ENCODE results near the gene ART4. TPM values are rescaled to one million over a fixed set of nuclear protein-coding genes. Genes with fewer than 3 reads are reported as not detected.
A peak's percentile ranks its signal among the peaks of the same experiment; 100 is the strongest.

The ART4 gene
- total RNA-seq, 2 experiments from 2014 or later, result not detected

DNA sequence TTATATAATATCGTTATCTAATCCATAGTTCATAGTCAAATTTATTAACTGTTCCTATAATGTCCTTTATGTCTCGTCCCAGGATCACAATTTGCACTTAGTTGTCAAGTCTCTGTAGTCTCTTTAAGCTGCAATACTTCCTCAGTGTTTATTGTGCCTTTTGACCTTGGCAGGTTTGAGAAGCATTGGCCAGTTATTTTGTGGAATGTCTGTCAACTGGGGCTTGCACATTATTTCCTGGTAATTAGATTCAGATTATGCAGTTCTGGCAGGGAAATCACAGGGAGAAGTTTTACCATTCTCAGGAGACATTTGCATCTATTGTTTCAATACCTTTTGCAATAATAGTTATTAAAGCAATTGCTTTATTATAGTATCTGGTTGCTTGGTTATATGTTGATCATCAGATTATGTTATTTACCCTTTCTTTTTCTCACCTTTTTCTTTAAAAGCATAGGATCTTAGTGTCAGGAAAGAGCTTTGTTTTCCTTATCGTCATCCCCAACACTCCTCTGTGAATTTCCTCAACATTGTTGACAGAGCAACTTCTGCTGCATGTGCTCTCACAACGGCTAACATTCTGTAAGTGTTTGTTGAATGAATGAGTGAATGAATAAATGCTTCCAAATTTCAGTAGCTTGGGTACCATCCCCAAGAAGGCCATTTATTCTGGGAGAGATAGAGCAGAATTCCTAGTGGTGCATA, 3.7 kb upstream of the ART4 start:
- Mint-ChIP-seq H3K27me3 (ENCODE audit: low read depth) (no peaks in the 10 kb centered on the region), H3K4me1 (ENCODE audit: low read depth) (peaks cover 9% of the 10 kb centered on the region), H3K9me3 (no peaks in the 10 kb centered on the region), H3K36me3 (ENCODE audit: low read depth) (no peaks in the 10 kb centered on the region), H3K27ac (no peak overlapping the region), H3K4me3 (no peak overlapping the region)
- CTCF ChIA-PET, result interaction anchor here (0.5 to 6.3 kb wide), 10 partner anchors 19 to 374 kb away, joined by 3 to 89 read pairs (median 4); partner anchors contain the start of gene RERG
- intact Hi-C loops (cut with micrococcal nuclease), result loop anchor here (1.0 to 10.0 kb wide), 4 partner anchors 45 to 678 kb away; no protein-coding TSS in a partner anchor
- DNase-seq, result no peak

DNA sequence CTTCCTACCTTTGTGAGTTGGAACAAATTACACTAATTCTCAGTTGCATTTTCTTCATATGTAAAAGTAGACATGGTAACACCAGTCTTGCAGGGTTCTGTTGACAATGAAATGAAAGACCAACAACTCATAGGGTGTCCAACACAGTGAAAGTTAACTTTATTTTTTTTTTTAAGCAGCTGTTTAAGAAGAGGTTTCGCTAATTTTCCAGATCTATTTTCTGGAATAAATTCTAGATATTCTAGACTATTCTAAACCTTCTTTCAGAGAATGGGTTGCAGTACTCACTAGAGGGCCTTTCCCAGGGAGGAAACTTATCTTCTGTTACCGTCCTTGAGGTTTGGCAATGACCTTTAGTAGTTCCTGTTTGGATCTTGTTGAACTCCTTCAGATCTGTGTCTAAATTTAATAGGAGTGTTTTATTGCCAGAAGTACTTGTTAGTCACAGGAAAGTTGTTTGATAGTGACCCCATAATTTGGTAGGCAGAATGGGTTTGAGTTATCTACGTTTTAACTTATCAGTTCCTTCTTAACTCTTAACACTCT, 2.8 kb upstream of the ART4 start:
- Mint-ChIP-seq H3K27me3 (ENCODE audit: low read depth) (no peaks in the 10 kb centered on the region), H3K36me3 (ENCODE audit: low read depth) (no peaks in the 10 kb centered on the region), H3K9me3 (no peaks in the 10 kb centered on the region), H3K27ac (no peak overlapping the region), H3K4me3 (no peak overlapping the region), H3K4me1 (ENCODE audit: low read depth) (peaks cover 9% of the 10 kb centered on the region)
- CTCF ChIA-PET, result interaction anchor here (0.6 to 6.3 kb wide), 22 partner anchors 9 to 375 kb away, joined by 3 to 89 read pairs (median 4); partner anchors contain the start of genes C12orf60, RERG and WBP11
- no peak for DNase-seq
- intact Hi-C loops (cut with micrococcal nuclease), result loop anchor here (5.0 to 10.0 kb wide), 3 partner anchors 46 to 679 kb away; no protein-coding TSS in a partner anchor

DNA sequence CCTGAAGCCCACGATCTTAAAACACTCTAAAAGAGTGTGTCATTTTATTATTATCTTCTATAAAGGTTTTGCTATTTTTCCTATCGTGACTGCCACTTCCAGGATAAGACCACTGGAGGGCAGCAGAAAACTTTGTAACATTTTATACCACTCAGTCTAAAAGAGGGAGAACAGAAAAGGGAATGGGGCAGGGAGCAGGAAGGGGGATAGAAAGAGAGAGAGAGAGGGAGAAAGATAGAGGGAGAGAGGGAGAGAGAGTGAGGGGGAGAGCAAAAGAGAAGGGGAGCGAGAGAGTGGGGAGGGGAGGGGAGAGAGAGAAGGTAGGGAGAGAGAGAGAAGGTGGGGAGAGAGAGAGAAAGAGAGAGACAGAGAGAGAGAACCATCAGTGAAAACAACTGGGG, 2.0 kb upstream of the ART4 start:
- CTCF ChIA-PET, result interaction anchor here (0.6 to 6.3 kb wide), 21 partner anchors 8 to 376 kb away, joined by 3 to 89 read pairs (median 4); partner anchors contain the start of genes C12orf60, RERG and WBP11
- Mint-ChIP-seq H3K27ac (no peak overlapping the region), H3K4me1 (ENCODE audit: low read depth) (peaks cover 9% of the 10 kb centered on the region), H3K27me3 (ENCODE audit: low read depth) (no peaks in the 10 kb centered on the region), H3K4me3 (no peak overlapping the region), H3K9me3 (no peaks in the 10 kb centered on the region), H3K36me3 (ENCODE audit: low read depth) (no peaks in the 10 kb centered on the region)
- peak; percentile 63 for DNase-seq
- intact Hi-C loops (cut with micrococcal nuclease), result loop anchor here (1.0 to 10.0 kb wide), 6 partner anchors 47 to 679 kb away; partner anchors contain the start of gene RERG

DNA sequence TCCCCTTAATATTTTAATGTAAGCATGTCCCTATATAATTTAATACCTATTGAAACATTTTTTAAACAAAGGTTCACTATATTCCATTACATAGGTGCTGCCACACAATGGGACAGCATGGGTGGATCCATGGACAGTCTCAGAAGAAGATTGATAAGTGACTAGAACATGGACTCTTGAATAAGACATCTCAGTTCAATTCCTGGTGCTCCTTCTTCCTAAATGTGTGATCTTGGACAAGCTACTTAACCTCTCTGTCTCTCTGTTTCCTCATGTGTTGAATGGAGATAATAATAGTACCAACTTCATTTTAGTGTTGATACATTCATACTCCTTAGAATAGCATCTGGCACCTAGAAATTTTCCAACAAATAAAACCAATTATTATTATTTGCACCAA, 1.1 kb upstream of the ART4 start:
- Mint-ChIP-seq H3K9me3 (no peaks in the 10 kb centered on the region), H3K27me3 (ENCODE audit: low read depth) (no peaks in the 10 kb centered on the region), H3K4me1 (ENCODE audit: low read depth) (peaks cover 9% of the 10 kb centered on the region), H3K36me3 (ENCODE audit: low read depth) (no peaks in the 10 kb centered on the region), H3K27ac (no peak overlapping the region), H3K4me3 (no peak overlapping the region)
- no peak for DNase-seq
- CTCF ChIA-PET, result interaction anchor here (1.0 to 6.3 kb wide), 5 partner anchors 12 to 375 kb away, joined by 3 to 89 read pairs (median 4); no protein-coding TSS in a partner anchor
- intact Hi-C loops (cut with micrococcal nuclease), result loop anchor here (10.0 kb wide), 1 partner anchor 680 kb away; no protein-coding TSS in a partner anchor

DNA sequence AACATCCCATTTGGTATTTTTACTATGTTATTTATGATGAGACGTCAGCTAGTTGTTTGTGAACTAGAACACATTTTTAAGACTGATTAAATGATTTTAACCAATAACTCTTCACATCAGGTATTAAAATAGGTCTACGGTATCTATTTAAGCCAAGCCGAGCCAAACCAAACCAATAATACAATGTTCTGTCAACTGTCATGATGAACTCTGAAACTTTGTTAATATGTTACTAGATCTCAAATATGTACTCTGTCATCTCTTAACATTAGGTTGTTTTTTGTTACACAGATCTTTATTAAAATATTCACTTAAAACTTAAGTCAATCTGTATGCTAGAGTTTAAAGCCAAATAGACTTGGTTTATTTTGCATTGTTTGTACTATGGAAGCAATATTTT, 1.0 kb downstream of the ART4 start:
- no peak for DNase-seq
- H3K36me3 Mint-ChIP-seq (ENCODE audit: low read depth), result no peaks in the 10 kb centered on the region
- no peak overlapping the region for H3K27ac Mint-ChIP-seq
- H3K4me3 Mint-ChIP-seq, result no peak overlapping the region
- CTCF ChIA-PET, result no interaction called here
- intact Hi-C loops (cut with micrococcal nuclease), result loop anchor here (10.0 kb wide), 1 partner anchor 682 kb away; no protein-coding TSS in a partner anchor
- H3K27me3 Mint-ChIP-seq (ENCODE audit: low read depth), result no peaks in the 10 kb centered on the region
- H3K4me1 Mint-ChIP-seq (ENCODE audit: low read depth), result peaks cover 9% of the 10 kb centered on the region
- H3K9me3 Mint-ChIP-seq, result no peaks in the 10 kb centered on the region

DNA sequence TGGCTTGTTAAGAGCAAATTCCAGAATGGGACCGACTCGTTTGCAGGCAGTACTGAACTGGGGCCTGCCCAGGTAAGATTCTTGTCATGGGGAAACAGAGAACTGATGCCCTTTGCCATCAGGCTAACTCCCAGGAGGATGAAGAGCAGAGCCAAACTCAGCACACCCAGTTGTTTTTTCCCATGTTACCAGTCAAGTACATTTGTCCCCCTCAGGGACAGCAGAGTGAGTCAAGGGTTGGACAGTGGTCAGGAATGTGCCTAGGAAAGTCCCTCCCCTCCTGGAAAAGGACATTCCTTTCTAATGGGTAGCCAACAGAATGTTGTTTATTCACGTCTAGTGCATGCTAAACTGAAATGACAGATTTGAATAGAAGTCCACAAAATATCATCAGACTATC, 1.6 kb downstream of the ART4 start:
- intact Hi-C loops (cut with micrococcal nuclease), result loop anchor here (10.0 kb wide), 1 partner anchor 683 kb away; no protein-coding TSS in a partner anchor
- Mint-ChIP-seq H3K27me3 (ENCODE audit: low read depth) (no peaks in the 10 kb centered on the region), H3K9me3 (no peaks in the 10 kb centered on the region), H3K27ac (no peak overlapping the region), H3K4me3 (no peak overlapping the region), H3K36me3 (ENCODE audit: low read depth) (no peaks in the 10 kb centered on the region), H3K4me1 (ENCODE audit: low read depth) (peaks cover 9% of the 10 kb centered on the region)
- DNase-seq, result no peak
- CTCF ChIA-PET, result no interaction called here

DNA sequence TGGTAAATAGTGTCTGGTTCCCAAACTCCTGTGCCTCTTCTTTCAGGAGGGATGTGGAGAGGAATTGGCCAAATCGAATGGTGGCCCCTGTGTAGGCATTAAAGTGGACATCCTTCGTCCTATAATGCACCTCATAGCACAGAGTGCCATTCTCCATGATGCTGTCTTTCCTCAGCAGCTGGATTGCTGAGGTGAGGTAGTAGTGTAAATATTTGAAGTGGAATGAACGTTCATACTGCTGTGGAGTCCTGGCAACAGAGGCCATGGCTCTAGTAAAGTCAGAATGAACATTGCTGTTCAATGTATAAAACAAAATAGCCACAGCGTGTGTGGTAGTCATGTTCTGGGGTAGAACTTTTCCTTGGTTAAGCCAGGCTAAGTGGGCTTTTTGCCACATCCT, 2.7 kb downstream of the ART4 start:
- CTCF ChIA-PET, result no interaction called here
- Mint-ChIP-seq H3K9me3 (no peaks in the 10 kb centered on the region), H3K4me3 (no peak overlapping the region), H3K4me1 (ENCODE audit: low read depth) (peaks cover 4% of the 10 kb centered on the region), H3K36me3 (ENCODE audit: low read depth) (no peaks in the 10 kb centered on the region), H3K27me3 (ENCODE audit: low read depth) (no peaks in the 10 kb centered on the region), H3K27ac (no peak overlapping the region)
- intact Hi-C loops (cut with micrococcal nuclease), result loop anchor here (10.0 kb wide), 1 partner anchor 684 kb away; no protein-coding TSS in a partner anchor
- no peak for DNase-seq

DNA sequence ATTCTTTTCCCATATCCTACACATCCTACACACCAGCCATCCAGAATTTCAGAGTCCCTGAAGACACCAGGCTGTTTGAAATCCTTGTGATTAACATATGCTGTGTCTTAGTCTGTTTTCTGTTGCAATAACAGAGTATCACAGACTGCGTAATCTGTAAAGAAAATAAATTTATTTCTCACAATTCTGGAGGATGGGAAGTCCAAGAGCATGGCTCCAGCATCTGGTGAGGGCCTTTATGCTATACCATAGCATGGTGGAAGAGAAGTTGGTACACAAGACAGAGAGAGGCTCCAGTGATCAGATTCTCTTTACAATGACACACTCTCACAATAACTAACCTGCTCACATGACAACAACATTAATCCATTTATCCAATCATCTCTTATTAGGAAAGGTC, 4.1 kb downstream of the ART4 start:
- no peak overlapping the region for H3K4me3 Mint-ChIP-seq
- no peak overlapping the region for H3K27ac Mint-ChIP-seq
- intact Hi-C loops (cut with micrococcal nuclease), result no loop called here
- no peaks in the 10 kb centered on the region for H3K4me1 Mint-ChIP-seq (ENCODE audit: low read depth)
- CTCF ChIA-PET, result interaction anchor here (1.4 kb wide), 1 partner anchor 382 kb away, joined by 3 read pairs; the partner anchor contains the start of gene RERG
- H3K9me3 Mint-ChIP-seq, result no peaks in the 10 kb centered on the region
- H3K27me3 Mint-ChIP-seq (ENCODE audit: low read depth), result peaks cover 4% of the 10 kb centered on the region
- DNase-seq, result no peak
- H3K36me3 Mint-ChIP-seq (ENCODE audit: low read depth), result no peaks in the 10 kb centered on the region

DNA sequence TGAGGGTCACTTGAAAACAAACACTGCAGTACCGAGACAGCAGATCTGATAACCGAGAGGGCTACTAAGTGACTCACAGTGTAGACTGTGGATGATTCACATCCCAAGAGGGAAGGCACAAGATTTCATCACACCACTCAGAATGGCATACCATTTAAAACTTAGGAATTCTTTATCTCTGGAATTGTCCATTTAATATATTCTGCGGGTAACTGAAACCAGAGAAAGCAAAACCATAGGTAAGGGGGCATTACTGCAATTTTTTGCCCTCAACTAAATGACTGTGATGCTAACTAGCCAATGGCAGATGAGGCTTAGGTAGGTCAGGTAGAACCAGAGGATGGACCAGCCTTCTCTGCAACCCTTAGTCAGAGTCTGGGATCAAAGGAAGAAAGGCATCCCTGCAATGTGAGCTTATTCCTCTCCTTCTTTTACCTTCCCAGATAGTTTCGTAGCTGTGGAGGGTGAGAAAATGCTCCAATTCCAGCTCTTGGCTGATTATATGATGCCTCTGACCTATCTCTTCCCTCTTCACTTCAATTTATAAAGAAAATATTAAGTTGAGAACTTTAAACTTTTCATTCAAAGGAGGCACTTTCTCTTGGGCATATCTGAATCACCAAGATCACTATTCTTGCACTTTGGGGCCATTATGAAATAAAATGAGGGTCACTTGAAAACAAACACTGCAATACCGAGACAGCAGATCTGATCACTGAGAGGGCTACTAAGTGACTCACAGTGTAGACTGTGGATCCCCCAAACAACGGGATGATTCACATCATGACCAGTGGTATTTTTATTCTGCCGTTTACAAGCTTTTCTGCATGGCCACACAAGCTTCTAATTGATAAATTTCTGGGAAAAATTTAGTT, 6.8 kb downstream of the ART4 start:
- CTCF ChIA-PET, result interaction anchor here (0.7 to 1.8 kb wide), 4 partner anchors 9 to 158 kb away, joined by 3 to 4 read pairs (median 3); no protein-coding TSS in a partner anchor

DNA sequence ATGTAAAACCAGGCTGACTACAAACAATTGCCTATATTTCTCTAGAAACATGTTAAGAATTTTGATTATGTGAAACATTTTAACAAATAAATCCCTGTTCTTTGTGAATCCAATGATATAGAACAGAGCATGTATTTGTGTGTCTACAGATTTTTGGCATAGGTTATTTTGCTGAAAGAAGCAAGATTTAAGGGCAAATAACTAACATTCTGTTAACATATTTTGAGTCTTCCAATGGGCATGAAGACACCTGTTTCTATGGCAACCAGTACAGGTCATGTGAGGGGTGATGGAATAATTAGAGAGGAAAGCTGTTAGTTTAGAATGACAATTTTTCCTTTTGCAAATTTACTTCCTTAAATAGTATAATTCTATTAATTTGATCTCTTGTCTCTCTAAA, 8.8 kb downstream of the ART4 start:
- no peaks in the 10 kb centered on the region for H3K36me3 Mint-ChIP-seq (ENCODE audit: low read depth)
- CTCF ChIA-PET, result no interaction called here
- H3K27me3 Mint-ChIP-seq (ENCODE audit: low read depth), result peaks cover 6% of the 10 kb centered on the region
- H3K4me1 Mint-ChIP-seq (ENCODE audit: low read depth), result no peaks in the 10 kb centered on the region
- no peaks in the 10 kb centered on the region for H3K9me3 Mint-ChIP-seq
- H3K27ac Mint-ChIP-seq, result no peak overlapping the region
- no peak overlapping the region for H3K4me3 Mint-ChIP-seq
- DNase-seq, result no peak
- intact Hi-C loops (cut with micrococcal nuclease), result no loop called here

More for the DNA sequence above, 6.8 kb downstream of the ART4 start:
- no peaks in the 10 kb centered on the region for H3K36me3 Mint-ChIP-seq (ENCODE audit: low read depth)
- H3K27me3 Mint-ChIP-seq (ENCODE audit: low read depth), result peaks cover 6% of the 10 kb centered on the region
- no peaks in the 10 kb centered on the region for H3K4me1 Mint-ChIP-seq (ENCODE audit: low read depth)
- H3K27ac Mint-ChIP-seq, result no peak overlapping the region
- no peak for DNase-seq
- no peak overlapping the region for H3K4me3 Mint-ChIP-seq
- intact Hi-C loops (cut with micrococcal nuclease), result no loop called here
- no peaks in the 10 kb centered on the region for H3K9me3 Mint-ChIP-seq

DNA sequence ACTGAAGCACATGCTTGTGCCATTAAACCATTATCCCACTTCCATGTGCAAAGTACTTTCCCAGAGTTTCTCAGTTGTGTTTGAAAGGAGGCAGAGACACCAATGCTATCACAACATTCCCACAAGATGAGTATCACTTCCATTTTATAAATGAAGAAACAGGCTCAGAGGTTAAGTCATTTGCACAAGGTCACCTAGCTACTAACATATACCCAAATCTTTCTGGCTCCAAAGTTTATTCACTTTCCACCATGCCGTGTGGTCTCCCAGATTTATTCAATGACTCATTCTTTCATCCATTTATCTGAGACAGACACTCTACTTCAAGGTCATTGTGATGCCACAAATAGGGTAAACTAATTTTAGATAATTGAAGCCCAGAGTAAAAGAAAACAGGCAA, 9.4 kb downstream of the ART4 start:
- CTCF ChIA-PET, result no interaction called here

DNA sequence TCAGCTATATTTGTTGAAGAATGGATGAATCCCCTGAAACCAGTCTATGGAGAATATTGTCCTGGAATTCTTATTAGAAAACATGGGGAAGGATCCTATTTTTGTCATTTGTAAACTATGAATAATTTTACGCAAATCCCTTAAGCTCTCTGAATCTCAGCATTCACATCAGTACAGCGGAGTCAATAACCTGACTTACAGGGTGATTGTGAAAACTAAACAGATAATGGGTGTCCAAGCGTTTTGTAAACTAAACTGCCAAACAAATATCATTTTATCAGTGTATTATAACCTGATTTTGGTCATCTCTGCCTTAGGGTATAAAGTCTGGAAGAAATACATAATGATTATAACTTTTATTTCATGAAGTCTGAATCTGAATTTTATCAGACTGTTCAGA, 10.0 kb downstream of the ART4 start:
- CTCF ChIA-PET, result interaction anchor here (0.8 to 1.2 kb wide), 2 partner anchors 10 to 15 kb away, joined by 3 read pairs; partner anchors contain the start of gene ART4
- Mint-ChIP-seq H3K4me3 (no peak overlapping the region), H3K36me3 (ENCODE audit: low read depth) (no peaks in the 10 kb centered on the region), H3K4me1 (ENCODE audit: low read depth) (no peaks in the 10 kb centered on the region), H3K9me3 (no peaks in the 10 kb centered on the region), H3K27me3 (ENCODE audit: low read depth) (peaks cover 6% of the 10 kb centered on the region), H3K27ac (no peak overlapping the region)
- intact Hi-C loops (cut with micrococcal nuclease), result no loop called here
- no peak for DNase-seq

More for the DNA sequence above, 9.4 kb downstream of the ART4 start:
- H3K4me3 Mint-ChIP-seq, result no peak overlapping the region
- H3K9me3 Mint-ChIP-seq, result no peaks in the 10 kb centered on the region
- H3K27ac Mint-ChIP-seq, result no peak overlapping the region
- no peaks in the 10 kb centered on the region for H3K36me3 Mint-ChIP-seq (ENCODE audit: low read depth)
- DNase-seq, result no peak
- intact Hi-C loops (cut with micrococcal nuclease), result no loop called here
- peaks cover 6% of the 10 kb centered on the region for H3K27me3 Mint-ChIP-seq (ENCODE audit: low read depth)
- no peaks in the 10 kb centered on the region for H3K4me1 Mint-ChIP-seq (ENCODE audit: low read depth)
